GM23248 (cell line): ENCODE data around the gene EIF4G1. TPM values are rescaled to one million over a fixed set of nuclear protein-coding genes. Genes with fewer than 3 reads are reported as not detected.

Source experiments
- DNase-seq: peaks from one replicate; pipeline ENCODE4 v3.0.0-alpha.2; 2015
- H2AFZ ChIP-seq: fragments of 200-600 bp; sonication (generic); 2 replicates; pipeline ENCODE4 v1.6.1; 2016; ENCODE audit warnings: antibody characterized with exemption
- H3F3A ChIP-seq: fragments of 200-600 bp; sonication (generic); 2 replicates; pipeline ENCODE4 v1.6.1; 2016; ENCODE audit warnings: mild to moderate bottlenecking, antibody characterized with exemption, mixed run types; ENCODE audit not compliant: insufficient read depth
- H3K27ac ChIP-seq: fragments of 200-600 bp; sonication (generic); 2 replicates; pipeline ENCODE4 v1.5.1; 2016; ENCODE audit warnings: mild to moderate bottlenecking
- H3K27me3 ChIP-seq: fragments of 200-600 bp; sonication (generic); replicated peaks from 2 replicates; pipeline ENCODE4 v1.6.1; 2016; ENCODE audit warnings: mild to moderate bottlenecking; ENCODE audit not compliant: insufficient read depth
- H3K36me3 ChIP-seq: fragments of 200-600 bp; sonication (generic); 2 replicates; pipeline ENCODE4 v1.6.1; 2016; ENCODE audit warnings: low read depth, mild to moderate bottlenecking
- H3K4me1 ChIP-seq: fragments of 200-600 bp; sonication (generic); 2 replicates; pipeline ENCODE4 v1.6.1; 2016; ENCODE audit warnings: mild to moderate bottlenecking; ENCODE audit not compliant: insufficient read depth
- H3K4me2 ChIP-seq: fragments of 200-600 bp; sonication (generic); one replicate; pipeline ENCODE4 v1.6.1; 2016; ENCODE audit warnings: mild to moderate bottlenecking; ENCODE audit not compliant: unreplicated experiment
- H3K4me3 ChIP-seq: fragments of 200-600 bp; sonication (generic); 2 replicates; pipeline ENCODE4 v1.5.1; 2016; ENCODE audit warnings: mild to moderate bottlenecking
- H3K79me2 ChIP-seq: fragments of 200-600 bp; sonication (generic); 2 replicates; pipeline ENCODE4 v1.6.1; 2016; ENCODE audit warnings: mild to moderate bottlenecking; ENCODE audit not compliant: insufficient read depth
- H3K9ac ChIP-seq: fragments of 200-600 bp; sonication (generic); 2 replicates; pipeline ENCODE4 v1.6.1; 2016; ENCODE audit warnings: mild to moderate bottlenecking
- H3K9me2 ChIP-seq: fragments of 200-600 bp; sonication (generic); 2 replicates; pipeline ENCODE4 v1.6.1; 2016; ENCODE audit warnings: mixed run types, mild to moderate bottlenecking, moderate library complexity; ENCODE audit not compliant: insufficient read depth
- H3K9me3 ChIP-seq: fragments of 200-600 bp; sonication (generic); one replicate; pipeline ENCODE4 v1.6.1; 2017; ENCODE audit warnings: low read depth
- H4K20me1 ChIP-seq: fragments of 200-600 bp; sonication (generic); 2 replicates; pipeline ENCODE4 v1.6.0; 2016; ENCODE audit not compliant: insufficient read depth
- EZH2 ChIP-seq: fragments of 200-600 bp; sonication (generic); IDR thresholded peaks from 2 replicates; pipeline ENCODE4 v1.6.1; 2018; ENCODE audit warnings: antibody characterized with exemption, mild to moderate bottlenecking; ENCODE audit not compliant: insufficient read depth, poor library complexity, severe bottlenecking
- EZH2phosphoT487 ChIP-seq: fragments of 200-600 bp; sonication (generic); IDR thresholded peaks from 2 replicates; pipeline ENCODE4 v1.6.1; 2018; ENCODE audit warnings: antibody characterized with exemption, moderate library complexity, mild to moderate bottlenecking, low read depth; ENCODE audit not compliant: insufficient read depth
- WGBS, 2 experiments: methylation state at CpG; one replicate each; pipeline ENCODE4 v1.1.6; 2015 to 2017; ENCODE audit warnings: low lambda C conversion rate in 2 of 2, low coverage in 1 of 2; ENCODE audit errors: missing lambda C conversion rate in 2 of 2; 5-methylcytosine and 5-hydroxymethylcytosine counted together
- in situ Hi-C: fragments of 300-500 bp; cut with MboI; formaldehyde crosslinking; loops from 2 replicates; pipeline ENCODE4 v1.15.0; 2020
- polyA plus RNA-seq: library from polyadenylated mRNA; unstranded; fragments of >200 nt; fragmentation: Nextera tagmentation; extraction: Ambion mirVana; gene quantifications from 2 replicates; pipeline ENCODE4 v1.2.1, GENCODE V29; 2016
- total RNA-seq: library from RNA; depleted of rRNA; stranded (reverse); fragments of >200 nt; shearing (Covaris generic); gene quantifications from 2 replicates; pipeline ENCODE4 v1.2.3, GENCODE V29; 2014

The EIF4G1 gene
- total and polyA plus RNA-seq, 2 experiments from 2014 or later = 184 to 370 TPM

- H3K9ac ChIP-seq = no peak overlapping the region
- no peak overlapping the region for H3K27ac ChIP-seq
- H3K79me2 ChIP-seq = no peaks in the 10 kb centered on the region
- H4K20me1 ChIP-seq = no peaks in the 10 kb centered on the region
- no peaks in the 10 kb centered on the region for H3F3A ChIP-seq
- no peak for TF ChIP-seq EZH2phosphoT487
- TF ChIP-seq EZH2 = no peak
- no peaks in the 10 kb centered on the region for H3K9me3 ChIP-seq
- WGBS, 2 experiments = 23 to 27% methylated on average over 4 of the region's 4 CpGs
- H3K9me2 ChIP-seq = no peaks in the 10 kb centered on the region
- H2AFZ ChIP-seq = no peak overlapping the region
- H3K4me1 ChIP-seq = no peaks in the 10 kb centered on the region
- no peak overlapping the region for H3K4me2 ChIP-seq
- in situ Hi-C loops = loop anchor here (10.0 kb wide), 1 partner anchor 390 kb away; no protein-coding TSS in a partner anchor
- H3K4me3 ChIP-seq = no peak overlapping the region
- peak; percentile 79 for DNase-seq
- H3K36me3 ChIP-seq = no peaks in the 10 kb centered on the region
- H3K27me3 ChIP-seq = peaks cover 6% of the 10 kb centered on the region; the same call in 1 of the 2 replicates
Observed at GRCh38 chr3:184284696-184285095, 29.7 kb upstream of the EIF4G1 start.

GRCh38 chr3:184289426-184289938, 24.9 kb upstream of the EIF4G1 start:
- H3K27ac ChIP-seq = no peak overlapping the region
- no peaks in the 10 kb centered on the region for H3K4me1 ChIP-seq
- TF ChIP-seq EZH2 = no peak
- TF ChIP-seq EZH2phosphoT487 = no peak
- H3K4me3 ChIP-seq = no peak overlapping the region
- no peak overlapping the region for H2AFZ ChIP-seq
- DNase-seq = peak; percentile 65
- H3K9ac ChIP-seq = no peak overlapping the region
- H3K9me3 ChIP-seq = no peaks in the 10 kb centered on the region
- in situ Hi-C loops = loop anchor here (10.0 kb wide), 1 partner anchor 395 kb away; no protein-coding TSS in a partner anchor
- 7 to 8% methylated on average over 10 of the region's 10 CpGs for WGBS, 2 experiments
- no peaks in the 10 kb centered on the region for H4K20me1 ChIP-seq
- no peaks in the 10 kb centered on the region for H3K9me2 ChIP-seq
- H3F3A ChIP-seq = no peaks in the 10 kb centered on the region
- no peaks in the 10 kb centered on the region for H3K36me3 ChIP-seq
- no peaks in the 10 kb centered on the region for H3K27me3 ChIP-seq
- no peak overlapping the region for H3K4me2 ChIP-seq
- H3K79me2 ChIP-seq = no peaks in the 10 kb centered on the region

GRCh38 chr3:184290331-184290730, 24.1 kb upstream of the EIF4G1 start:
- in situ Hi-C loops = no loop called here
- no peak for TF ChIP-seq EZH2phosphoT487
- no peak for TF ChIP-seq EZH2
- H3K4me1 ChIP-seq = no peaks in the 10 kb centered on the region
- H3K4me3 ChIP-seq = no peak overlapping the region
- no peaks in the 10 kb centered on the region for H3K27me3 ChIP-seq
- no peaks in the 10 kb centered on the region for H4K20me1 ChIP-seq
- H3K4me2 ChIP-seq = no peak overlapping the region
- no peak for DNase-seq
- H2AFZ ChIP-seq = no peak overlapping the region
- no peaks in the 10 kb centered on the region for H3K36me3 ChIP-seq
- H3K9ac ChIP-seq = no peak overlapping the region
- no peak overlapping the region for H3K27ac ChIP-seq
- H3F3A ChIP-seq = no peaks in the 10 kb centered on the region
- H3K79me2 ChIP-seq = no peaks in the 10 kb centered on the region
- no peaks in the 10 kb centered on the region for H3K9me3 ChIP-seq
- 72 to 81% methylated on average over 8 to 10 of the region's 10 CpGs for WGBS, 2 experiments
- no peaks in the 10 kb centered on the region for H3K9me2 ChIP-seq

GRCh38 chr3:184291044-184291737, 23.2 kb upstream of the EIF4G1 start:
- Histone ChIP-seq H4K20me1 (no peaks in the 10 kb centered on the region), H3F3A (no peaks in the 10 kb centered on the region), H3K27ac (no peak overlapping the region), H3K9me2 (no peaks in the 10 kb centered on the region), H3K9ac (no peak overlapping the region), H3K36me3 (no peaks in the 10 kb centered on the region), H3K9me3 (no peaks in the 10 kb centered on the region), H3K4me1 (no peaks in the 10 kb centered on the region), H3K27me3 (no peaks in the 10 kb centered on the region), H3K79me2 (no peaks in the 10 kb centered on the region), H3K4me2 (no peak overlapping the region), H2AFZ (no peak overlapping the region), H3K4me3 (no peak overlapping the region)
- in situ Hi-C loops = no loop called here
- no peak for DNase-seq
- WGBS, 2 experiments = 78 to 81% methylated on average over 22 of the region's 22 CpGs
- no peak for TF ChIP-seq EZH2
